HG03066 (cell line): ENCODE data around the gene COPG2.
"Not testable (repeated sequence)": the region's sequence is repeated elsewhere in the genome, so short reads cannot be mapped to it uniquely, and the experiment has no call there.

Experiments
- ATAC-seq: cut with Tn5 transposase; IDR thresholded peaks from one replicate; pipeline ENCODE4 v1.9.1; 2021; ENCODE audit warnings: low read depth; ENCODE audit not compliant: unreplicated experiment

COPG2 gene

GRCh38 chr7:130570144-130570543 is 98.4 kb downstream of the COPG2 start:
- not testable (repeated sequence) for ATAC-seq

GRCh38 chr7:130566898-130567280 is 101.7 kb downstream of the COPG2 start:
- ATAC-seq, result no peak

GRCh38 chr7:130566168-130566897 is 102.2 kb downstream of the COPG2 start:
- no peak for ATAC-seq

GRCh38 chr7:130560972-130561371 is 107.6 kb downstream of the COPG2 start:
- no peak for ATAC-seq

- no peak for ATAC-seq
Observed at GRCh38 chr7:130559184-130559583, 109.4 kb downstream of the COPG2 start.

- ATAC-seq, result no peak
Observed at GRCh38 chr7:130554481-130554880, 114.1 kb downstream of the COPG2 start.

GRCh38 chr7:130553398-130554029 is 115.0 kb downstream of the COPG2 start:
- no peak for ATAC-seq

GRCh38 chr7:130544356-130544755 is 124.2 kb downstream of the COPG2 start:
- no peak for ATAC-seq

GRCh38 chr7:130543487-130544010 is 125.0 kb downstream of the COPG2 start:
- ATAC-seq, result no peak

GRCh38 chr7:130542297-130542696 is 126.3 kb downstream of the COPG2 start:
- not testable (repeated sequence) for ATAC-seq

GRCh38 chr7:130541287-130541686 is 127.3 kb downstream of the COPG2 start:
- not testable (repeated sequence) for ATAC-seq

GRCh38 chr7:130537894-130538293 is 130.7 kb downstream of the COPG2 start:
- not testable (repeated sequence) for ATAC-seq

- no peak for ATAC-seq
Observed at GRCh38 chr7:130529417-130529816, 139.1 kb downstream of the COPG2 start.

- ATAC-seq, result not testable (repeated sequence)
Observed at GRCh38 chr7:130527752-130528355, 140.7 kb downstream of the COPG2 start.

- ATAC-seq, result no peak
Observed at GRCh38 chr7:130524628-130525027, 143.9 kb downstream of the COPG2 start.

GRCh38 chr7:130523519-130524125 is 144.9 kb downstream of the COPG2 start:
- not testable (repeated sequence) for ATAC-seq

GRCh38 chr7:130521258-130521951 is 147.1 kb downstream of the COPG2 start:
- no peak for ATAC-seq

- ATAC-seq, result no peak
Observed at GRCh38 chr7:130515315-130516040, 153.1 kb downstream of the COPG2 start.

- no peak for ATAC-seq
Observed at GRCh38 chr7:130513447-130513846, 155.1 kb downstream of the COPG2 start.

GRCh38 chr7:130512038-130512437 is 156.5 kb downstream of the COPG2 start:
- not testable (repeated sequence) for ATAC-seq
